Mammary microvascular endothelial cell (primary cell): Measurements from ENCODE around the gene ZNF57. TPM values are rescaled to one million over a fixed set of nuclear protein-coding genes. Genes with fewer than 3 reads are reported as not detected.

Experiments
- total RNA-seq: library from RNA; depleted of rRNA; stranded (reverse); fragments of >200 nt; gene quantifications from 2 replicates; pipeline ENCODE4 v1.2.3, GENCODE V29; 2015

The ZNF57 gene
- total RNA-seq: 2.1 and 2.2 TPM in 2 replicates

GRCh38 chr19:2900296-2901252 lies at the start of gene ZNF57:
ZNF57 (plus strand) TSS chr19:2900928; CDS start chr19:2901046, 118 bp downstream.

GRCh38 chr19:2867025-2867991 lies 33.4 kb upstream of the ZNF57 start, which contains the start of gene ZNF556:
ZNF556 (plus strand) TSS chr19:2867335; CDS start chr19:2867422, 87 bp downstream.

GRCh38 chr19:2944775-2945574 lies 44.2 kb downstream of the ZNF57 start, which contains the start of gene ZNF77:
ZNF77 (minus strand) TSS chr19:2944971; CDS start chr19:2944840, 131 bp downstream.

Other genes starting within 250 kb of the ZNF57 start
- gene GNG7, start 198.2 kb upstream of the ZNF57 start, total RNA-seq: 0.25 and 0.33 TPM in 2 replicates
- 0.13 and 0.39 TPM in 2 replicates for gene DIRAS1, start 179.6 kb upstream of the ZNF57 start, total RNA-seq
- gene SLC39A3, start 160.9 kb upstream of the ZNF57 start, total RNA-seq: 39.6 and 43.2 TPM in 2 replicates
- 82.6 and 88.2 TPM in 2 replicates for gene SGTA, start 117.7 kb upstream of the ZNF57 start, total RNA-seq
- gene THOP1, start 115.4 kb upstream of the ZNF57 start, total RNA-seq: 152 and 187 TPM in 2 replicates
- 0.80 and 1.1 TPM in 2 replicates for gene ZNF554, start 81.1 kb upstream of the ZNF57 start, total RNA-seq
- gene ZNF555, start 59.5 kb upstream of the ZNF57 start, total RNA-seq: 2.9 and 3.1 TPM in 2 replicates
- not detected in 2 replicates for gene ZNF556, start 33.6 kb upstream of the ZNF57 start, total RNA-seq
- gene ZNF77, start 44.0 kb downstream of the ZNF57 start, total RNA-seq: 1.2 and 2.8 TPM in 2 replicates
- gene TLE6, start 76.6 kb downstream of the ZNF57 start, total RNA-seq: 0.20 and 0.25 TPM in 2 replicates
- 8.3 and 10.1 TPM in 2 replicates for gene TLE2, start 128.4 kb downstream of the ZNF57 start, total RNA-seq
- 245 and 277 TPM in 2 replicates for gene TLE5, start 161.6 kb downstream of the ZNF57 start, total RNA-seq
- 83.9 and 97.8 TPM in 2 replicates for gene GNA11, start 193.4 kb downstream of the ZNF57 start, total RNA-seq
- 0.44 TPM in 1 of 2 replicates, not detected in the other for gene GNA15, start 235.1 kb downstream of the ZNF57 start, total RNA-seq